ENCODE data around the gene CYP27C1.

- TF ChIP-seq, protein P1, sequence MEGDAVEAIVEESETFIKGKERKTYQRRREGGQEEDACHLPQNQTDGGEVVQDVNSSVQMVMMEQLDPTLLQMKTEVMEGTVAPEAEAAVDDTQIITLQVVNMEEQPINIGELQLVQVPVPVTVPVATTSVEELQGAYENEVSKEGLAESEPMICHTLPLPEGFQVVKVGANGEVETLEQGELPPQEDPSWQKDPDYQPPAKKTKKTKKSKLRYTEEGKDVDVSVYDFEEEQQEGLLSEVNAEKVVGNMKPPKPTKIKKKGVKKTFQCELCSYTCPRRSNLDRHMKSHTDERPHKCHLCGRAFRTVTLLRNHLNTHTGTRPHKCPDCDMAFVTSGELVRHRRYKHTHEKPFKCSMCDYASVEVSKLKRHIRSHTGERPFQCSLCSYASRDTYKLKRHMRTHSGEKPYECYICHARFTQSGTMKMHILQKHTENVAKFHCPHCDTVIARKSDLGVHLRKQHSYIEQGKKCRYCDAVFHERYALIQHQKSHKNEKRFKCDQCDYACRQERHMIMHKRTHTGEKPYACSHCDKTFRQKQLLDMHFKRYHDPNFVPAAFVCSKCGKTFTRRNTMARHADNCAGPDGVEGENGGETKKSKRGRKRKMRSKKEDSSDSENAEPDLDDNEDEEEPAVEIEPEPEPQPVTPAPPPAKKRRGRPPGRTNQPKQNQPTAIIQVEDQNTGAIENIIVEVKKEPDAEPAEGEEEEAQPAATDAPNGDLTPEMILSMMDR (IDR thresholded peaks at IDR 0.05; ENCODE audit: low read depth, low read length), result no peak
- no peak for TF ChIP-seq EZH2phosphoT487 (IDR thresholded peaks at IDR 0.05; ENCODE audit: low read depth)
Observed at GRCh38 chr2:127201452-127201851, 18.6 kb downstream of the CYP27C1 start.
